MM.1S (cell line): ENCODE data around the gene MRPL42.

Experiments used
- EZH2phosphoT487 ChIP-seq: fragments of 300-600 bp; sonication (generic); IDR thresholded peaks from 2 replicates; pipeline ENCODE4 v1.6.1; 2018; ENCODE audit warnings: antibody characterized with exemption, low read length
- TF ChIP-seq, protein P1 (sequence below): fragments of 300-600 bp; sonication (generic); IDR thresholded peaks from 2 replicates; pipeline ENCODE4 v1.5.1; 2016; ENCODE audit warnings: antibody characterized with exemption, low read length, mixed read lengths

DNA sequence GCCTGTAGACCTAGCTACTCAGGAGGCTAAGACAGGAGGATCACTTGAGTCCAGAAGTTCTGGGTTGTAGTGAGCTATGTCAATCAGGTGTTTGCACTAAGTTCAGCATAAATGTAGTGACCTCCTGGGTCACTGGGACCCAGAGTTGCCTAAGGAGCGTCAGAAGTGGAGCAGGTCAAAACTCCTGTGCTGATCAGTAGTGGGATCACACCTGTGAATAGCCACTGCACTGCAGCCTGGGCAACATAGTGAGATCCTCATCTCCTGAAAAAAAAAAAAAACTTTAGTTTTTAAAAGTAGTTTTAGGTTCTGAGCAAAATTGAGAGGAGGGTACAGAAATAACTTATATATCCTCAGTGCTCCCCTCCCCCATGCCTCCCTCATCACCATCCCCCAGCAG is 42.2 kb downstream of the MRPL42 start:
- TF ChIP-seq, protein P1, sequence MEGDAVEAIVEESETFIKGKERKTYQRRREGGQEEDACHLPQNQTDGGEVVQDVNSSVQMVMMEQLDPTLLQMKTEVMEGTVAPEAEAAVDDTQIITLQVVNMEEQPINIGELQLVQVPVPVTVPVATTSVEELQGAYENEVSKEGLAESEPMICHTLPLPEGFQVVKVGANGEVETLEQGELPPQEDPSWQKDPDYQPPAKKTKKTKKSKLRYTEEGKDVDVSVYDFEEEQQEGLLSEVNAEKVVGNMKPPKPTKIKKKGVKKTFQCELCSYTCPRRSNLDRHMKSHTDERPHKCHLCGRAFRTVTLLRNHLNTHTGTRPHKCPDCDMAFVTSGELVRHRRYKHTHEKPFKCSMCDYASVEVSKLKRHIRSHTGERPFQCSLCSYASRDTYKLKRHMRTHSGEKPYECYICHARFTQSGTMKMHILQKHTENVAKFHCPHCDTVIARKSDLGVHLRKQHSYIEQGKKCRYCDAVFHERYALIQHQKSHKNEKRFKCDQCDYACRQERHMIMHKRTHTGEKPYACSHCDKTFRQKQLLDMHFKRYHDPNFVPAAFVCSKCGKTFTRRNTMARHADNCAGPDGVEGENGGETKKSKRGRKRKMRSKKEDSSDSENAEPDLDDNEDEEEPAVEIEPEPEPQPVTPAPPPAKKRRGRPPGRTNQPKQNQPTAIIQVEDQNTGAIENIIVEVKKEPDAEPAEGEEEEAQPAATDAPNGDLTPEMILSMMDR, result no peak
- TF ChIP-seq EZH2phosphoT487, result no peak
